ENCODE results near the gene TRPT1. TPM values are rescaled to one million over a fixed set of nuclear protein-coding genes. Genes with fewer than 3 reads are reported as not detected.

Gene TRPT1
- total and polyA plus RNA-seq, 2 experiments from 2014 or later = 36.9 to 52.2 TPM

- H2AFZ ChIP-seq = no peak overlapping the region
- H3K27ac ChIP-seq (ENCODE audit: low read depth) = no peak overlapping the region
- no peak overlapping the region for H3K4me2 ChIP-seq
- H4K20me1 ChIP-seq (replicated peaks; ENCODE audit: insufficient read depth) = peaks cover 4% of the 10 kb centered on the region; the same call in 1 of the 2 replicates
- H3F3A ChIP-seq (replicated peaks; ENCODE audit: low read depth) = no peaks in the 10 kb centered on the region
- Mint-ChIP-seq H3K27me3 (ENCODE audit: insufficient read depth, low read depth, poor library complexity) (peaks cover 18% of the 10 kb centered on the region), H3K36me3 (ENCODE audit: low read depth) (peaks cover 64% of the 10 kb centered on the region), H3K4me1 (peaks cover 12% of the 10 kb centered on the region), H3K4me3 (no peak overlapping the region), H3K9me3 (no peaks in the 10 kb centered on the region), H3K27ac (no peak overlapping the region)
- TF ChIP-seq EZH2phosphoT487 (IDR thresholded peaks at IDR 0.05; ENCODE audit: unreplicated experiment) = no peak
- TF ChIP-seq POLR2AphosphoS5 (IDR thresholded peaks at IDR 0.05; ENCODE audit: low read depth) = no peak
- no peak for TF ChIP-seq CTCF (conservative IDR thresholded peaks at IDR 0.05; ENCODE audit: low read depth in 2 of 2)
- TF ChIP-seq CREB1 (CRISPR knock-in tag; IDR thresholded peaks at IDR 0.05; ENCODE audit: low read depth) = no peak
- no peak for TF ChIP-seq STAT1 (IDR thresholded peaks at IDR 0.05; ENCODE audit: unreplicated experiment)
- no peak for TF ChIP-seq ZNF331 (CRISPR knock-in tag; IDR thresholded peaks at IDR 0.05; ENCODE audit: low read depth)
- no peak for TF ChIP-seq JUNB (IDR thresholded peaks at IDR 0.05; ENCODE audit: unreplicated experiment)
- no peak for TF ChIP-seq ZNF462 (CRISPR knock-in tag; IDR thresholded peaks at IDR 0.05)
- TF ChIP-seq EZH2 (IDR thresholded peaks at IDR 0.05; ENCODE audit: low read depth, unreplicated experiment) = no peak
- TF ChIP-seq REST (IDR thresholded peaks at IDR 0.05; ENCODE audit: unreplicated experiment) = no peak
- TF ChIP-seq NANOG (IDR thresholded peaks at IDR 0.05; ENCODE audit: borderline replicate concordance) = no peak
- H3K27me3 ChIP-seq (ENCODE audit: insufficient read depth) = no peaks in the 10 kb centered on the region
- H3K9me2 ChIP-seq (ENCODE audit: insufficient read depth) = no peaks in the 10 kb centered on the region
- no peaks in the 10 kb centered on the region for H3K4me1 ChIP-seq (ENCODE audit: insufficient read depth)
- peaks cover 11% of the 10 kb centered on the region for H3K36me3 ChIP-seq (ENCODE audit: insufficient read depth)
- ATAC-seq (no peak), DNase-seq (ENCODE audit: low spot score) (no peak)
- H3K79me2 ChIP-seq (replicated peaks; ENCODE audit: insufficient read depth) = peaks cover 2% of the 10 kb centered on the region
- H3K4me3 ChIP-seq = no peak overlapping the region
These were observed 32.4 kb upstream of the TRPT1 start for GRCh38 chr11:64258356-64258755.
